Measurements from ENCODE around the gene LRRTM3. TPM values are rescaled to one million over a fixed set of nuclear protein-coding genes. Genes with fewer than 3 reads are reported as not detected.
A peak's percentile ranks its signal among the peaks of the same experiment; 100 is the strongest.

Gene LRRTM3
- polyA plus RNA-seq, 1 of the 3 experiments (the other 2 are of a cell fraction): not detected

DNA sequence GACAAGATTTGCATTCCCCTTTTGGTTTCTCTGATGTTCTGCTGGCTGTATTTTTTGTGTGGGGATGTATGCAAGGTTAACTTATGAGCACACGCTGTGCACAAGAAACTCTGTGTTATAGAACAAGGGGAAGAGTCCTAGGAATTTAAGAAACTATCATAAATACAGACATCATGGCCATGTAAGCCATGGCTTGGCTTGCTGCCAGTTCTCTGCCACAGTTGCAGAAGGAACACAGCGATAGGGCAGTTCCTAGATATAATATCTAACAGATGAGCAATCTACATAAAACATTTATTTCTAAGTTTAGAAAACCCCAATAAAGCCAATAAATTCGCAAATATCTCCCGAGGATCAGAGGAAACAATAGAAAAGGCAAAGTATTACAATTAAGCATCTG is 153.3 kb downstream of the LRRTM3 start:
- H3K4me3 ChIP-seq (ENCODE audit: low read depth in 2 of 2, low read length in 1 of 2): no peak overlapping the region

DNA sequence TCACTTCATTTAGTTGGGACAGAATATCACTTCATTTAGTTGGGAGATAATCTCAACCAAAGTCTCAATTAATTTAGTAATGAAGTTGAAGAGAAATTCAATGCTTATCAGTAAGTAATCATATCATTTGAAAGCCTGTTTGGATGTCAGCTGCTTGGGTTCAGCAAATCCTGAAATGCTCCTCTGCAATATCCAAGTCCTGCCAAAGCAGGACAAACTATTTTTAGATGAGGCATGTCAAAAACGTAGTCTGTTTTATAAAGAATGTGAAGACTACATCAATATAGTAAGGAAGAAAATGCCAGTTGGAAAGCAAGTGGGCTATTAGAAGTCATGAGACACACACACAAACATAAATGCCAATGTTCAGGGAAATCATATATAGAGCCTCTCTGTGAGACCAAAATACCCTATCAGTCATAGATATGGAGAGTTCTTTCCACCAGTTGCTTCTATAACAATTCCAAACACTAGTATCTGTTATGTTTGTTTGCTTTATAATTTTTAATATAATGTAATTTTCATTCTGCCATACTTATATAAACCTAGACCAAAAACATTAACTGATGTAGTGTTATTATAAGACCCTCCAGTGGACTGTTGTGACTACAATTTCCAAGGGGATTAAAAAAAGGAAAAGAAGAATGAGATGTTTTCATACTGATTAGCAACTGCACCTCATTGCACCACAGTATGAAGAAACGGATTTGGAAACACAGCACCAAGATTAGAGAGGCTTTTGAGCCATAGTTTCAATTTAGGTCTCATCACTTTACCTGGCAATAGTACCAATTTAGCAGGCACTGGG is 160.7 kb downstream of the LRRTM3 start:
- no peaks in the 10 kb centered on the region for H3F3A ChIP-seq (replicated peaks; ENCODE audit: insufficient read depth)
- H3K36me3 ChIP-seq (replicated peaks in 1 of 2; ENCODE audit: control insufficient read depth in 1 of 2, insufficient read depth in 2 of 2, low read length in 1 of 2): no peaks in the 10 kb centered on the region
- H3K27me3 ChIP-seq (ENCODE audit: insufficient read depth): no peaks in the 10 kb centered on the region
- no peak overlapping the region for H3K27ac ChIP-seq (ENCODE audit: low read depth in 2 of 2, low read length in 1 of 2)
- no peak overlapping the region for H3K4me2 ChIP-seq
- no peaks in the 10 kb centered on the region for H3K79me2 ChIP-seq (ENCODE audit: insufficient read depth)
- WGBS (ENCODE audit: low lambda C conversion rate): 2% methylated on average over 2 of the region's 2 CpGs
- no peak overlapping the region for H2AFZ ChIP-seq (ENCODE audit: low read depth)
- H3K9ac ChIP-seq: no peak overlapping the region
- POLR2A ChIA-PET: no interaction called here
- no peaks in the 10 kb centered on the region for H4K20me1 ChIP-seq (ENCODE audit: insufficient read depth)
- CTCF ChIA-PET: no interaction called here
- no peaks in the 10 kb centered on the region for H3K9me3 ChIP-seq
- no peak overlapping the region for H3K4me3 ChIP-seq (ENCODE audit: low read depth in 2 of 2, low read length in 1 of 2)
- TF ChIP-seq FOSL2 (IDR thresholded peaks at IDR 0.05; ENCODE audit: borderline replicate concordance, low read depth): no peak
- no peaks in the 10 kb centered on the region for H3K4me1 ChIP-seq (ENCODE audit: control insufficient read depth in 1 of 2, insufficient read depth in 2 of 2, low read depth in 1 of 2, low read length in 1 of 2)
- DNase-seq: no peak
- no peaks in the 10 kb centered on the region; the same call in 1 of the 2 replicates for H3K9me2 ChIP-seq

More for the DNA sequence above, 153.3 kb downstream of the LRRTM3 start:
- H3K27me3 ChIP-seq (ENCODE audit: insufficient read depth): peaks cover 10% of the 10 kb centered on the region; the same call in 1 of the 2 replicates
- H3K79me2 ChIP-seq (ENCODE audit: insufficient read depth): no peaks in the 10 kb centered on the region
- no peaks in the 10 kb centered on the region for H4K20me1 ChIP-seq (ENCODE audit: insufficient read depth)
- POLR2A ChIA-PET: no interaction called here
- H3K9me3 ChIP-seq: no peaks in the 10 kb centered on the region
- TF ChIP-seq YY1 (IDR thresholded peaks at IDR 0.05; ENCODE audit: low read depth) (no peak), EP300 (IDR thresholded peaks at IDR 0.05; ENCODE audit: borderline replicate concordance in 1 of 2, low read depth in 1 of 2, low read length in 1 of 2) (no peak), TEAD4 (IDR thresholded peaks at IDR 0.05; ENCODE audit: borderline replicate concordance, insufficient read depth) (no peak), RAD21 (IDR thresholded peaks at IDR 0.05; ENCODE audit: low read length) (no peak), SIN3A (IDR thresholded peaks at IDR 0.05; ENCODE audit: borderline replicate concordance, low read depth, low read length) (no peak), POLR2AphosphoS5 (IDR thresholded peaks at IDR 0.05; ENCODE audit: low read depth, low read length) (no peak), ZBTB33 (IDR thresholded peaks at IDR 0.05; ENCODE audit: borderline replicate concordance, low read depth) (no peak)
- no peak overlapping the region for H3K27ac ChIP-seq (ENCODE audit: low read depth in 2 of 2, low read length in 1 of 2)
- peak; percentile 4 for DNase-seq
- no peaks in the 10 kb centered on the region for H3K36me3 ChIP-seq (replicated peaks in 1 of 2; ENCODE audit: control insufficient read depth in 1 of 2, insufficient read depth in 2 of 2, low read length in 1 of 2)
- no peaks in the 10 kb centered on the region for H3F3A ChIP-seq (replicated peaks; ENCODE audit: insufficient read depth)
- H3K9ac ChIP-seq: no peak overlapping the region
- no peak overlapping the region for H2AFZ ChIP-seq (ENCODE audit: low read depth)
- no peaks in the 10 kb centered on the region for H3K9me2 ChIP-seq
- CTCF ChIA-PET: no interaction called here
- WGBS (ENCODE audit: low lambda C conversion rate): 2% methylated on average over 4 of the region's 4 CpGs
- H3K4me1 ChIP-seq (ENCODE audit: control insufficient read depth in 1 of 2, insufficient read depth in 2 of 2, low read depth in 1 of 2, low read length in 1 of 2): no peaks in the 10 kb centered on the region
- no peak overlapping the region for H3K4me2 ChIP-seq

DNA sequence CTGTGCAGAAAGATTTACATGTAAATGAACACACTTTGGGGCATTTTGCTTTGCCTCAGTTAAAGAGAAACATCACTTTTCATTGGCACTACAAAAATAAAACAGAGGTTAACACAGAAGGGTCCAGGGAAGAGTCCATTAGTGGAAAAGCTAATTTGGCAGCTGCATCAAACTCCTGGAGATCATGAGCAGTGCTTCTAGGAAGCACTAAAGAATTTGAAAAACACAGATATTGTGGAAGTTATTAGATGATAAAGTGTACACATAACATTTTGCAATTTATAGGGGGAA is 161.2 kb downstream of the LRRTM3 start:
- no peaks in the 10 kb centered on the region for H4K20me1 ChIP-seq (ENCODE audit: insufficient read depth)
- POLR2A ChIA-PET: no interaction called here
- TF ChIP-seq CHD2 (IDR thresholded peaks at IDR 0.05; ENCODE audit: low read length, partially characterized antibody): no peak
- no peak for TF ChIP-seq TCF12 (IDR thresholded peaks at IDR 0.05)
- no peak for TF ChIP-seq IRF3 (IDR thresholded peaks at IDR 0.05; ENCODE audit: low read depth, low read length)
- no peak for TF ChIP-seq FOSL2 (IDR thresholded peaks at IDR 0.05; ENCODE audit: borderline replicate concordance, low read depth)
- no peak for TF ChIP-seq SMC3 (IDR thresholded peaks at IDR 0.05; ENCODE audit: low read depth, low read length)
- no peak for TF ChIP-seq JUND (IDR thresholded peaks at IDR 0.05)
- no peak for TF ChIP-seq FOXM1 (IDR thresholded peaks at IDR 0.05; ENCODE audit: low read depth)
- no peak for TF ChIP-seq TEAD4 (IDR thresholded peaks at IDR 0.05; ENCODE audit: borderline replicate concordance, insufficient read depth)
- TF ChIP-seq MXI1 (IDR thresholded peaks at IDR 0.05; ENCODE audit: low read depth, low read length): no peak
- TF ChIP-seq USF1 (IDR thresholded peaks at IDR 0.05; ENCODE audit: borderline replicate concordance, low read depth): no peak
- TF ChIP-seq EZH2phosphoT487 (IDR thresholded peaks at IDR 0.05; ENCODE audit: borderline replicate concordance, low read depth): no peak
- TF ChIP-seq NRF1 (IDR thresholded peaks at IDR 0.05; ENCODE audit: low read depth, low read length): no peak
- TF ChIP-seq FOXJ3 (CRISPR knock-in tag; IDR thresholded peaks at IDR 0.05): no peak

More for the DNA sequence above, 161.2 kb downstream of the LRRTM3 start:
- H3K4me3 ChIP-seq (ENCODE audit: low read depth in 2 of 2, low read length in 1 of 2): no peak overlapping the region
- no peaks in the 10 kb centered on the region for H3K79me2 ChIP-seq (ENCODE audit: insufficient read depth)
- H3K36me3 ChIP-seq (replicated peaks in 1 of 2; ENCODE audit: control insufficient read depth in 1 of 2, insufficient read depth in 2 of 2, low read length in 1 of 2): no peaks in the 10 kb centered on the region
- H3K27ac ChIP-seq (ENCODE audit: low read depth in 2 of 2, low read length in 1 of 2): no peak overlapping the region
- H3K9me2 ChIP-seq: no peaks in the 10 kb centered on the region; the same call in 1 of the 2 replicates
- H3K4me2 ChIP-seq: no peak overlapping the region
- no peak overlapping the region for H3K9ac ChIP-seq
- no peaks in the 10 kb centered on the region for H3F3A ChIP-seq (replicated peaks; ENCODE audit: insufficient read depth)
- no peaks in the 10 kb centered on the region for H3K27me3 ChIP-seq (ENCODE audit: insufficient read depth)
- H3K9me3 ChIP-seq: no peaks in the 10 kb centered on the region
- CTCF ChIA-PET: no interaction called here
- no peak overlapping the region for H2AFZ ChIP-seq (ENCODE audit: low read depth)
- no peak for DNase-seq
- no peaks in the 10 kb centered on the region for H3K4me1 ChIP-seq (ENCODE audit: control insufficient read depth in 1 of 2, insufficient read depth in 2 of 2, low read depth in 1 of 2, low read length in 1 of 2)
